SJSA1 (cell line): ENCODE data around the gene FBXL7. TPM values are rescaled to one million over a fixed set of nuclear protein-coding genes. Genes with fewer than 3 reads are reported as not detected.

Experiments
- DNase-seq, 2 experiments: peaks; one replicate each; pipeline ENCODE4 v3.0.0-alpha.2; 2015 to 2020; ENCODE audit warnings: low spot score in 2 of 2, low read depth in 1 of 2
- H3K27ac ChIP-seq: fragments of 250-450 bp; sonication (Bioruptor Pico); 2 replicates; pipeline ENCODE4 v1.5.1; 2020; ENCODE audit warnings: mild to moderate bottlenecking, moderate library complexity
- H3K27me3 ChIP-seq: fragments of 250-450 bp; sonication (Bioruptor Pico); replicated peaks from 2 replicates; pipeline ENCODE4 v1.5.1; 2020; ENCODE audit warnings: mild to moderate bottlenecking, moderate library complexity
- H3K36me3 ChIP-seq: fragments of 250-450 bp; sonication (Bioruptor Pico); 2 replicates; pipeline ENCODE4 v1.5.1; 2020; ENCODE audit warnings: mild to moderate bottlenecking
- H3K4me1 ChIP-seq: fragments of 250-450 bp; sonication (Bioruptor Pico); replicated peaks from 2 replicates; pipeline ENCODE4 v1.6.1; 2021; ENCODE audit warnings: mild to moderate bottlenecking
- H3K4me3 ChIP-seq: fragments of 250-450 bp; sonication (Bioruptor Pico); 2 replicates; pipeline ENCODE4 v1.5.1; 2020; ENCODE audit warnings: mild to moderate bottlenecking
- H3K9me3 ChIP-seq: fragments of 250-450 bp; sonication (Bioruptor Pico); replicated peaks from 2 replicates; pipeline ENCODE4 v1.5.1; 2020; ENCODE audit warnings: mild to moderate bottlenecking
- total RNA-seq: library from RNA; depleted of rRNA; stranded (reverse); fragments of >200 nt; shearing (Covaris generic); gene quantifications from 2 replicates; pipeline ENCODE4 v1.2.3, GENCODE V29; 2014

Gene FBXL7
- total RNA-seq, 1 experiment from 2014 or later = 14.6 TPM

DNA sequence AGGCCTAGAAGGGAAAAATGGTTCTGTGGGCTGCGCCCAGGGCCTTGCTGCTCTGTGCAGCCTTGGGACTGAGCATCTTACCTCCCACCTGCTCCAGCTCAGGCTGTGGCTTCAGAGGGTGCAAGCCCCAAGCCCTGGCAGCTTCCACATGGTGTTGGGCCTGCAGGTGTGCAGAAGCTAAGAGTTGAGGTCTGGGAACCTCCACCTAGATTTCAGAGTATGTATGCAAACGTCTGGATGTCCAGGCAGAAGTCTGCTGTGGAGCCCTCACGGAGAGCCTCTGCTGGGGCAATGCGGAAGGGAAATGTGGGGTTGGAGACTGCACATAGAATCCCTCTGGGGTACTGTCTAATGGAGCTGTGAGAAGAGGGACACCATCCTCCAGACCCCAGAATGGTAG lies 36.0 kb downstream of the FBXL7 start:
- Histone ChIP-seq H3K27ac (no peak overlapping the region), H3K27me3 (no peaks in the 10 kb centered on the region), H3K36me3 (peaks cover 9% of the 10 kb centered on the region; the same call in 1 of the 2 replicates), H3K4me3 (no peak overlapping the region), H3K9me3 (no peaks in the 10 kb centered on the region), H3K4me1 (peaks cover 12% of the 10 kb centered on the region)
- DNase-seq = no peak

- Histone ChIP-seq H3K4me3 (no peak overlapping the region), H3K36me3 (peaks cover 14% of the 10 kb centered on the region), H3K9me3 (no peaks in the 10 kb centered on the region), H3K27me3 (no peaks in the 10 kb centered on the region), H3K4me1 (peaks cover 2% of the 10 kb centered on the region; the same call in 1 of the 2 replicates), H3K27ac (no peak overlapping the region)
- no peak for DNase-seq
These were observed 38.5 kb downstream of the FBXL7 start for GRCh38 chr5:15538516-15538915.

DNA sequence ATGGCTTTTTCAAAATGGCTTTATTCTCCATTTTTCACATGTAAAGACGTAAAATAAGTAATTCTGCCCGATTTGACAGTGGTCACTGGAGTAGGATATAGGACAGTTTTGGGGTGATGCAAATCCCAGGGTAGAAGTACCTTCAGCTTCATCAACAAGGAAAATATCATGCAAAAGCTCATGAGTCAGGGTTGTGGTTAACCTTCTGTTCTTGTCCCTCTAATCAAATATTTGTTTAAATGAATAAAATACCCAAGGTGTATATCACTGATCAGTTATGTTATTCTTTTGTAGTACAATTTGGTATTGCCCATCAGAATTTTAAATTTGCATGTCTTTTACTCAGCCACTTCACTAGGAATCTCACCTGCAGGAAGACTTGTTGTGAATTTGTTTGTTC lies 40.0 kb downstream of the FBXL7 start:
- Histone ChIP-seq H3K4me3 (no peak overlapping the region), H3K9me3 (no peaks in the 10 kb centered on the region), H3K36me3 (peaks cover 14% of the 10 kb centered on the region), H3K27ac (no peak overlapping the region), H3K4me1 (no peaks in the 10 kb centered on the region), H3K27me3 (no peaks in the 10 kb centered on the region)
- no peak for DNase-seq

DNA sequence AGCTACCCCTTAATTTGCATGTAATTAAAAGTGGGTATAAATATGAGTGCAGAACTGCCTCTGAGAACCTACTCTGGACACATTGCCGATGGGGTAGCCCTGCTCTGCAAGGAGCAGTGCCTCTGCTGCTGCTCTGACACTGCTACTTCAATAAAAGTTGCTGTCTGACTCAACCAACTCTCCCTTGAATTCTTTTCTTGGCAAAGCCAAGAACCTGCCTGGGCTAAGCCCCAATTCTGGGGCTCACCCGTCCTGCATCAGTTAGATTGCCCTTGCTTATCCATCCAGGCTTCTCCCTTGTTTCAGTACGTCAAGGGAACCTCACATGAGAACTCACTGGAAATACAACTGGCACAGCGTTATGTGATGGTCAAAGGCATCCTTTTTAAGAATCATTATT lies 44.1 kb downstream of the FBXL7 start:
- no peak overlapping the region for H3K27ac ChIP-seq
- no peak for DNase-seq

GRCh38 chr5:15545082-15545481 lies 45.1 kb downstream of the FBXL7 start:
- Histone ChIP-seq H3K36me3 (peaks cover 12% of the 10 kb centered on the region), H3K27me3 (no peaks in the 10 kb centered on the region), H3K27ac (no peak overlapping the region), H3K4me1 (no peaks in the 10 kb centered on the region), H3K4me3 (no peak overlapping the region), H3K9me3 (no peaks in the 10 kb centered on the region)
- DNase-seq = no peak

More for the DNA sequence above, 44.1 kb downstream of the FBXL7 start:
- no peak overlapping the region for H3K4me3 ChIP-seq
- no peaks in the 10 kb centered on the region for H3K9me3 ChIP-seq
- H3K4me1 ChIP-seq = no peaks in the 10 kb centered on the region
- no peaks in the 10 kb centered on the region for H3K27me3 ChIP-seq
- peaks cover 12% of the 10 kb centered on the region for H3K36me3 ChIP-seq

GRCh38 chr5:15547261-15547839 lies 47.4 kb downstream of the FBXL7 start:
- Histone ChIP-seq H3K36me3 (peaks cover 9% of the 10 kb centered on the region), H3K4me3 (no peak overlapping the region), H3K27me3 (no peaks in the 10 kb centered on the region), H3K4me1 (peaks cover 7% of the 10 kb centered on the region), H3K27ac (no peak overlapping the region), H3K9me3 (no peaks in the 10 kb centered on the region)
- no peak for DNase-seq

GRCh38 chr5:15549961-15550360 lies 50.0 kb downstream of the FBXL7 start:
- no peak for DNase-seq
- no peaks in the 10 kb centered on the region for H3K9me3 ChIP-seq
- H3K36me3 ChIP-seq = peaks cover 5% of the 10 kb centered on the region
- peaks cover 7% of the 10 kb centered on the region for H3K4me1 ChIP-seq
- H3K27ac ChIP-seq = no peak overlapping the region
- no peaks in the 10 kb centered on the region for H3K27me3 ChIP-seq
- H3K4me3 ChIP-seq = no peak overlapping the region

GRCh38 chr5:15550502-15551112 lies 50.6 kb downstream of the FBXL7 start:
- H3K36me3 ChIP-seq = peaks cover 5% of the 10 kb centered on the region
- no peak overlapping the region for H3K27ac ChIP-seq
- peaks cover 7% of the 10 kb centered on the region for H3K4me1 ChIP-seq
- no peak overlapping the region for H3K4me3 ChIP-seq
- DNase-seq = no peak
- no peaks in the 10 kb centered on the region for H3K9me3 ChIP-seq
- no peaks in the 10 kb centered on the region for H3K27me3 ChIP-seq

- H3K4me1 ChIP-seq = peaks cover 7% of the 10 kb centered on the region
- H3K36me3 ChIP-seq = peaks cover 5% of the 10 kb centered on the region
- no peak overlapping the region for H3K27ac ChIP-seq
- no peak overlapping the region for H3K4me3 ChIP-seq
- no peaks in the 10 kb centered on the region for H3K9me3 ChIP-seq
- DNase-seq = no peak
- no peaks in the 10 kb centered on the region for H3K27me3 ChIP-seq
These were observed 51.1 kb downstream of the FBXL7 start for GRCh38 chr5:15551113-15551504.

DNA sequence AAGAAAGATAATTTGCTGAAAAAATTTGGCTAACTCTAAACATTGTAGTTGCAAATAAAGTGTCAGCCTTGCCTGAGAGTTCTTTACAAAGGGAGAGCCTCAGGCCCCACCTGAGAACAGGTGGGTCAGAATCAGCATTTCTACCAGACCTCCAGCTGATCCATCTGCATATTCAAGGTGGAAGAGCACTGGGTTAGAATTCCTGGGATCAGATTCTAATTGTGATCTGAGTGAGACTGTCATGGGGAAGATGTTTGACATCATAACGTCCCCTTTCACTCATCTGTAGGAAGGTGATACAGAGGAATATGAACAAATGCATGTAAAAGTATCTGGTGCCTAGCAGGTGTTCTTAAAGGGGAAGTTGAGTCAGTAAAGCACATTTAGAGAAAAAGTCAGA lies 54.6 kb downstream of the FBXL7 start:
- Histone ChIP-seq H3K27me3 (no peaks in the 10 kb centered on the region), H3K27ac (no peak overlapping the region), H3K9me3 (no peaks in the 10 kb centered on the region), H3K4me3 (no peak overlapping the region), H3K36me3 (peaks cover 13% of the 10 kb centered on the region), H3K4me1 (peaks cover 7% of the 10 kb centered on the region)
- DNase-seq = no peak

- Histone ChIP-seq H3K27ac (no peak overlapping the region), H3K27me3 (no peaks in the 10 kb centered on the region), H3K4me3 (no peak overlapping the region), H3K36me3 (peaks cover 19% of the 10 kb centered on the region), H3K4me1 (peaks cover 7% of the 10 kb centered on the region), H3K9me3 (no peaks in the 10 kb centered on the region)
- DNase-seq = no peak
These were observed 55.2 kb downstream of the FBXL7 start for GRCh38 chr5:15555176-15555575.

DNA sequence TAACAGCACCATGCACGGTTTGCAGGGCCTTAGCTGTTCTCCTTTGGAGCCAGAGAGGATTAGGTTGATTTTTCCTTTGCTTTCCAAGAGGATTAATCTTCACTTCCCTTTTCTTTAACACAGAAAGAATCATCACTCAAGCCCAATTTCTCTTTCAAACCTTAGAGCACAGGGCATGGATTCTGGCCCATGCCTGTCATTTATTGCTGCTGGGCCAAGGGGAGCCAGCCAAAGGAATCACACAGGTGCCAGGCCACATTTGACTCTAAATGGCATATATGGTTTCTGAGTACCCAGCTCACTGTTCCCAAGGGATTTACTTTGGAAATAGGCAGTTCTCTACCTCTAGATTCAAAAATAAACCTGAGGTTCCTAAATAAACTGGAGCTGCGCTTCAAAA lies 58.3 kb downstream of the FBXL7 start:
- no peaks in the 10 kb centered on the region for H3K27me3 ChIP-seq
- peaks cover 26% of the 10 kb centered on the region for H3K36me3 ChIP-seq
- H3K4me1 ChIP-seq = no peaks in the 10 kb centered on the region
- DNase-seq = no peak
- no peak overlapping the region for H3K27ac ChIP-seq
- no peak overlapping the region for H3K4me3 ChIP-seq
- no peaks in the 10 kb centered on the region for H3K9me3 ChIP-seq

DNA sequence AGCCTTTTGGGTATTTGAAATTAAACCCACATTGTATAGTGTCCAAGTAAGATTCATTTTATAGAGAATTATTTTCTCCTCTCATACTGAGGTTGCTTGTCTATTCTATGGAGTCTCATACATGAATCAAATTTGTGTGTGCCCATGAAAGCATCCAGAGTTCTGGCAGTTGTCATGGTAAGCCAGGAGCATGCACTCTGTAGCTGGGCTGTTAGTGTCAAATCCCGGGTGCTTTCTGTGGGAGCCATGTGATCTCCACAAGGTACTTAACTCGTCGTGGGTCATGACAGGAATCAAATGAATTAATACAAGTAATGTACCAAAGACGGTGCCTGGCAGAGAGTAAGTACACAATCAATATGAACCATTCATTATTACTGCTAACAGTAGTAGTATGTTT lies 58.7 kb downstream of the FBXL7 start:
- Histone ChIP-seq H3K4me3 (no peak overlapping the region), H3K4me1 (no peaks in the 10 kb centered on the region), H3K27ac (no peak overlapping the region), H3K9me3 (no peaks in the 10 kb centered on the region), H3K27me3 (no peaks in the 10 kb centered on the region), H3K36me3 (peaks cover 23% of the 10 kb centered on the region)
- no peak for DNase-seq

DNA sequence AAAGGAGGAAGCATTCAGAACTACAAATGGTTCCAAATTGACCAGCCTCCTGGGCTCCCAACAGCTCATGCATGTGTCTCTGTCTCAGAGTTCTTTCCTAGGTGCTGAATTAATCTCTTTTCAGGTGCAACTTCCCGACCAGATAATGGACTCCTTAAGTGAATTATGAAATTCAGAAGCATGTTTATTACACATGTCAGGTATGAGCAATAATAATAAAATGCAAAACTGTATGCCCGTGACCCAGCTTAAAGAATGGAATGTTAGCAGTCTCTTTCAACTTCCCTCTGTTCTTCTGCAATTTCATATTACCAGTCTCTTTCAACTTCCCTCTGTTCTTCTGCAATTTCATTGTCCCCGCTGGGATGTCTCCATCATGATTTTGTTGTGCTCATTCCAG lies 60.4 kb downstream of the FBXL7 start:
- H3K27me3 ChIP-seq = no peaks in the 10 kb centered on the region

GRCh38 chr5:15564523-15564922 lies 64.5 kb downstream of the FBXL7 start:
- DNase-seq = no peak
- H3K9me3 ChIP-seq = no peaks in the 10 kb centered on the region
- H3K27me3 ChIP-seq = no peaks in the 10 kb centered on the region
- H3K27ac ChIP-seq = no peak overlapping the region
- peaks cover 8% of the 10 kb centered on the region for H3K4me1 ChIP-seq
- H3K36me3 ChIP-seq = peaks cover 13% of the 10 kb centered on the region
- no peak overlapping the region for H3K4me3 ChIP-seq

More for the DNA sequence above, 60.4 kb downstream of the FBXL7 start:
- Histone ChIP-seq H3K36me3 (peaks cover 21% of the 10 kb centered on the region), H3K4me3 (no peak overlapping the region), H3K9me3 (no peaks in the 10 kb centered on the region), H3K4me1 (no peaks in the 10 kb centered on the region), H3K27ac (no peak overlapping the region)
- DNase-seq = no peak
